ENCODE measurements around the gene TAF6. TPM values are rescaled to one million over a fixed set of nuclear protein-coding genes. Genes with fewer than 3 reads are reported as not detected.
A peak's percentile ranks its signal among the peaks of the same experiment; 100 is the strongest.

The TAF6 gene
- total and polyA plus RNA-seq, 9 of the 15 experiments (the other 6 are each of a cell fraction or from before 2014, with no cell fraction given) = 0.78 to 78.7 (median 21.3) TPM

DNA sequence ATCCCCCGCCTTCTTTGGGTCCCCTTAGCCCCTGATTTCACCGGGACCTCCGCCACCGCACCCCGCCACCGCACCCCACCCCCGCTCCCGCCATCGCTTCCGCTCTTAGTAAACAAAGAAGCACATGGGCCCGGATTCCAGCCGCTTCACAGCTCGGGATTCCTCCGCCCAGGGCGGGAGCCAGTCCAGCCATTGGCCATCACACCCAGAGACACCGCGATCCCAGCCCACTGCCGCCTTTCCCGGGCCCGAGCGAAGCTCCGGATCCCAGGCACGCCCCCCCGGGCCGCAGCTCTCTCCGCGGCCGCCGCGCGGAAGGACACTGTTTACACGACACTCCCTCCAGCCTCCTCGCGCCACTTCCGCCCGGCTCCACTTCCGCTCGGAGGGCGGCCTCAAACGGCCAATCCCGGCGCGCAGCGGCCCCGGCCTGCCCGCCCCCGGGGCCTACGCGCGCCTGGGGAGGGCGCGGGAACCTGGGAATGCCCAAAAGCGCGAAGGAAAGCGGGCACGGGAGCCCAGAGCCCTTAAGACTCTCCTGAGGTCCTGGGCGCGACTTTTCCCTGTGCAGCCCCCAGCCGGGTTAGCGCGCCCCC lies 18.6 kb downstream of the TAF6 start (continued):
- peak in 1 of 2 experiments; percentile 63; a peak in 2 of 4 replicates for TF ChIP-seq TBL1XR1 (IDR thresholded peaks at IDR 0.05; ENCODE audit: low read length in 2 of 2)
- 0 out of 2 replicates have a peak, but pooled peaks have one; percentile 35 for TF ChIP-seq TARDBP (IDR thresholded peaks at IDR 0.05)
- TF ChIP-seq SAP30 (IDR thresholded peaks at IDR 0.05; ENCODE audit: borderline replicate concordance, insufficient read depth, low read depth, low read length, poor library complexity, severe bottlenecking) = peak; percentile 98
- TF ChIP-seq CXXC5 (CRISPR knock-in tag; IDR thresholded peaks at IDR 0.05) = peak; percentile 88
- TF ChIP-seq TOE1 (IDR thresholded peaks at IDR 0.05; ENCODE audit: borderline replicate concordance) = peak; percentile 30; the same call in 1 of the 2 replicates
- 0 out of 2 replicates have a peak, but pooled peaks have one; percentile 27 for TF ChIP-seq TOE1 (CRISPR knock-in tag; IDR thresholded peaks at IDR 0.05; ENCODE audit: borderline replicate concordance, low read depth)
- 0 out of 2 replicates have a peak, but pooled peaks have one; percentile 59 for TF ChIP-seq ZNF24 (IDR thresholded peaks at IDR 0.05)
- peak; percentile 21; the same call in 1 of the 2 replicates for TF ChIP-seq CBX1 (IDR thresholded peaks at IDR 0.05; ENCODE audit: low read depth)
- TF ChIP-seq U2AF1 (optimal IDR thresholded peaks at IDR 0.05; ENCODE audit: low read depth, low read length) = peak; percentile 26
- TF ChIP-seq RNF2 (IDR thresholded peaks at IDR 0.05) = no peak; the same call in 1 of the 2 replicates
- TF ChIP-seq, protein P1, sequence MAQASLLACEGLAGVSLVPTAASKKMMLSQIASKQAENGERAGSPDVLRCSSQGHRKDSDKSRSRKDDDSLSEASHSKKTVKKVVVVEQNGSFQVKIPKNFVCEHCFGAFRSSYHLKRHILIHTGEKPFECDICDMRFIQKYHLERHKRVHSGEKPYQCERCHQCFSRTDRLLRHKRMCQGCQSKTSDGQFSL (CRISPR knock-in tag; IDR thresholded peaks at IDR 0.05) = no peak; the same call in 1 of the 2 replicates
- TF ChIP-seq, protein P1 (tag; IDR thresholded peaks at IDR 0.05) = peak in 1 of 2 experiments; percentile 53; a peak in 1 of 4 replicates
- peak; percentile 96 for TF ChIP-seq ELF2 (CRISPR knock-in tag; IDR thresholded peaks at IDR 0.05)
- TF ChIP-seq, protein P2, sequence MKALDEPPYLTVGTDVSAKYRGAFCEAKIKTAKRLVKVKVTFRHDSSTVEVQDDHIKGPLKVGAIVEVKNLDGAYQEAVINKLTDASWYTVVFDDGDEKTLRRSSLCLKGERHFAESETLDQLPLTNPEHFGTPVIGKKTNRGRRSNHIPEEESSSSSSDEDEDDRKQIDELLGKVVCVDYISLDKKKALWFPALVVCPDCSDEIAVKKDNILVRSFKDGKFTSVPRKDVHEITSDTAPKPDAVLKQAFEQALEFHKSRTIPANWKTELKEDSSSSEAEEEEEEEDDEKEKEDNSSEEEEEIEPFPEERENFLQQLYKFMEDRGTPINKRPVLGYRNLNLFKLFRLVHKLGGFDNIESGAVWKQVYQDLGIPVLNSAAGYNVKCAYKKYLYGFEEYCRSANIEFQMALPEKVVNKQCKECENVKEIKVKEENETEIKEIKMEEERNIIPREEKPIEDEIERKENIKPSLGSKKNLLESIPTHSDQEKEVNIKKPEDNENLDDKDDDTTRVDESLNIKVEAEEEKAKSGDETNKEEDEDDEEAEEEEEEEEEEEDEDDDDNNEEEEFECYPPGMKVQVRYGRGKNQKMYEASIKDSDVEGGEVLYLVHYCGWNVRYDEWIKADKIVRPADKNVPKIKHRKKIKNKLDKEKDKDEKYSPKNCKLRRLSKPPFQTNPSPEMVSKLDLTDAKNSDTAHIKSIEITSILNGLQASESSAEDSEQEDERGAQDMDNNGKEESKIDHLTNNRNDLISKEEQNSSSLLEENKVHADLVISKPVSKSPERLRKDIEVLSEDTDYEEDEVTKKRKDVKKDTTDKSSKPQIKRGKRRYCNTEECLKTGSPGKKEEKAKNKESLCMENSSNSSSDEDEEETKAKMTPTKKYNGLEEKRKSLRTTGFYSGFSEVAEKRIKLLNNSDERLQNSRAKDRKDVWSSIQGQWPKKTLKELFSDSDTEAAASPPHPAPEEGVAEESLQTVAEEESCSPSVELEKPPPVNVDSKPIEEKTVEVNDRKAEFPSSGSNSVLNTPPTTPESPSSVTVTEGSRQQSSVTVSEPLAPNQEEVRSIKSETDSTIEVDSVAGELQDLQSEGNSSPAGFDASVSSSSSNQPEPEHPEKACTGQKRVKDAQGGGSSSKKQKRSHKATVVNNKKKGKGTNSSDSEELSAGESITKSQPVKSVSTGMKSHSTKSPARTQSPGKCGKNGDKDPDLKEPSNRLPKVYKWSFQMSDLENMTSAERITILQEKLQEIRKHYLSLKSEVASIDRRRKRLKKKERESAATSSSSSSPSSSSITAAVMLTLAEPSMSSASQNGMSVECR (CRISPR knock-in tag; IDR thresholded peaks at IDR 0.05) = peak; percentile 95
- TF ChIP-seq ZNF589 (CRISPR knock-in tag; IDR thresholded peaks at IDR 0.05; ENCODE audit: low read depth) = no peak
- TF ChIP-seq CAMTA2 (CRISPR knock-in tag; conservative IDR thresholded peaks at IDR 0.05) = 0 out of 2 replicates have a peak, but pooled peaks have one; percentile 41
- TF ChIP-seq ZNF384 (IDR thresholded peaks at IDR 0.05; ENCODE audit: low read depth, low read length) = peak; percentile 30; the same call in 1 of the 2 replicates
- TF ChIP-seq EZH2 (IDR thresholded peaks at IDR 0.05; ENCODE audit: borderline replicate concordance, low read depth, low read length) = no peak
- TF ChIP-seq TRIM28 (IDR thresholded peaks at IDR 0.05) = no peak
- TF ChIP-seq TEAD2 (tag; IDR thresholded peaks at IDR 0.05) = peak; percentile 41; the same call in 1 of the 2 replicates
- TF ChIP-seq KDM4B (IDR thresholded peaks at IDR 0.05; ENCODE audit: borderline replicate concordance in 2 of 2, low read depth in 1 of 2) = peak in 1 of 2 experiments; percentile 93; a peak in 1 of 4 replicates
- TF ChIP-seq CHD2 (IDR thresholded peaks at IDR 0.05; ENCODE audit: low read depth, low read length) = peak; percentile 85
- peak; percentile 95 for TF ChIP-seq E2F3 (CRISPR knock-in tag; IDR thresholded peaks at IDR 0.05)
- 0 out of 2 replicates have a peak, but pooled peaks have one; percentile 22 for TF ChIP-seq HIVEP1 (CRISPR knock-in tag; IDR thresholded peaks at IDR 0.05)
- TF ChIP-seq FOS (IDR thresholded peaks at IDR 0.05; ENCODE audit: extremely low read depth, insufficient read length) = peak; percentile 25

Data from K562 (cell line).